Measurements from ENCODE around the gene MAP3K8. TPM values are rescaled to one million over a fixed set of nuclear protein-coding genes. Genes with fewer than 3 reads are reported as not detected.

MAP3K8 gene
- total RNA-seq, 1 donor from 2014 or later = 7.0 TPM

DNA sequence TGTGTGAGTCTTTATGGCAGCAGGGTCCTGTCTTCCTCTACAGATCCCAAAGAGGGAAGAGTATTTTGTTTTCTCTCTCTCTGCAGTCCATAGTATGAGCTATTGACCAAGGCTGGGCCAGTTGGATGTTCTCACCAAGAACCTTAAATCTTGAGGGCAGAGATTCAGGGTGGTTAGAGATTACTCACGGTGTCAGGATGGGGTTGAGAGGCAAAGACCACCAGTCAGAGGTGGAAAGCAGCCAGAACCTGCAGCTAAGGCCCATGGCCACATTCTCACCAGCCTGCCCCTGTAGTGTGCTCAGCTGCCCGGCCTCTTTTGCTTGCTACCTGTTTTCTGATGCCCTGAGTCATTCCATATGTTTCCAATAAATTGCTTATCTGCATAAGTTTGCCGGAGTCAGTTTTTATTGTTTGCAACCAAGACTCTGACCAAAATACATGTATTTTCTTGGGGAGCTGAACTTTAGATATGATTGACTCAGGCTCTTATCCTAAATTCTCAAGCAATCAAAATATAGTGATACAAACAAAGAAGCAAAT, 67.0 kb downstream of the MAP3K8 start:
- no peak for DNase-seq
- H3K27ac ChIP-seq (replicated peaks) = no peak overlapping the region

DNA sequence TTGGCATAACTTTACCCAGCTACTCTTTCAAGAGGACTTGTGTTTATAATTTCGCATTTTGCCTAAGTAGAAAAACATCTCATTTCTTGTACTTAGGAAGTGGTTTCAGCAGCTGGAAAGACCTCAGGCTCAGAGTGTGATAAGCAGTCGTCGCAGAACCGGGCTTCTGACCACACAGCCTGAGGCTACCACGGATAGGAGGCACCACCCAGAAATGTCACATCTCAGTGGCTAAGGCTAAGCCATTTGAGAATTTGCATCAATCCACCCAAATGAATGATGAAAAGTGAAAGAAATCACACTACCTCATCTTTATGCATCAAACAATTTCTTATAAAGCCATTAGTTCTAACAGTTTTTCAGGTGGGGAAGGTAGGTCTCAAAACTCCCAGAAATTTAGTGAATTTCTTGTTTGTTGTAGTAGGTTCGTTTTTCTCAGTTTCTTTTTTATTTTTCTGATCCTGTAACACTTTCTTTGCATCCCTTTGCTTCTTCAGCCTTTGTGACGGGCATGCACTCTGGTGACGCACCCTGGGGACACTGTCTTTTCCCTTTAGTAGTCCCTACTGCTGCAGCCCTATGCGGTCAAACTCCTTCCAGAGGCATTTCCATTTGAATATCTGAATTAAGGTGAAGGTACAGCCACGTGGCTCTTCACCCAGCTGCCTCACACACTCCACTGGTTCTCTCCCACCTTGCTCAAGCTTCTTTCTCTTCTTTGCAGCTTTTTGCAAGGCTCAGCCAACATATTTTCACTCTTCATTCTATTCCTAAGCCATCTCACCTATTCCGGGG, 68.5 kb downstream of the MAP3K8 start:
- DNase-seq = no peak
- Histone ChIP-seq H3K36me3 (no peaks in the 10 kb centered on the region), H3K4me3 (no peak overlapping the region), H3K27me3 (ENCODE audit: low read depth) (peaks cover 9% of the 10 kb centered on the region), H3K27ac (replicated peaks) (no peak overlapping the region), H3K9me3 (replicated peaks) (no peaks in the 10 kb centered on the region), H3K4me1 (no peaks in the 10 kb centered on the region)
- TF ChIP-seq, protein P1, sequence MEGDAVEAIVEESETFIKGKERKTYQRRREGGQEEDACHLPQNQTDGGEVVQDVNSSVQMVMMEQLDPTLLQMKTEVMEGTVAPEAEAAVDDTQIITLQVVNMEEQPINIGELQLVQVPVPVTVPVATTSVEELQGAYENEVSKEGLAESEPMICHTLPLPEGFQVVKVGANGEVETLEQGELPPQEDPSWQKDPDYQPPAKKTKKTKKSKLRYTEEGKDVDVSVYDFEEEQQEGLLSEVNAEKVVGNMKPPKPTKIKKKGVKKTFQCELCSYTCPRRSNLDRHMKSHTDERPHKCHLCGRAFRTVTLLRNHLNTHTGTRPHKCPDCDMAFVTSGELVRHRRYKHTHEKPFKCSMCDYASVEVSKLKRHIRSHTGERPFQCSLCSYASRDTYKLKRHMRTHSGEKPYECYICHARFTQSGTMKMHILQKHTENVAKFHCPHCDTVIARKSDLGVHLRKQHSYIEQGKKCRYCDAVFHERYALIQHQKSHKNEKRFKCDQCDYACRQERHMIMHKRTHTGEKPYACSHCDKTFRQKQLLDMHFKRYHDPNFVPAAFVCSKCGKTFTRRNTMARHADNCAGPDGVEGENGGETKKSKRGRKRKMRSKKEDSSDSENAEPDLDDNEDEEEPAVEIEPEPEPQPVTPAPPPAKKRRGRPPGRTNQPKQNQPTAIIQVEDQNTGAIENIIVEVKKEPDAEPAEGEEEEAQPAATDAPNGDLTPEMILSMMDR (IDR thresholded peaks at IDR 0.05; ENCODE audit: borderline replicate concordance) = no peak
- intact Hi-C loops (cut with micrococcal nuclease) = no loop called here

More for the DNA sequence above, 67.0 kb downstream of the MAP3K8 start:
- H3K4me1 ChIP-seq = no peaks in the 10 kb centered on the region
- peaks cover 9% of the 10 kb centered on the region for H3K27me3 ChIP-seq (ENCODE audit: low read depth)
- no peaks in the 10 kb centered on the region for H3K36me3 ChIP-seq
- intact Hi-C loops (cut with micrococcal nuclease) = no loop called here
- TF ChIP-seq, protein P1 (IDR thresholded peaks at IDR 0.05; ENCODE audit: borderline replicate concordance) = no peak
- H3K9me3 ChIP-seq (replicated peaks) = no peaks in the 10 kb centered on the region
- no peak overlapping the region for H3K4me3 ChIP-seq

DNA sequence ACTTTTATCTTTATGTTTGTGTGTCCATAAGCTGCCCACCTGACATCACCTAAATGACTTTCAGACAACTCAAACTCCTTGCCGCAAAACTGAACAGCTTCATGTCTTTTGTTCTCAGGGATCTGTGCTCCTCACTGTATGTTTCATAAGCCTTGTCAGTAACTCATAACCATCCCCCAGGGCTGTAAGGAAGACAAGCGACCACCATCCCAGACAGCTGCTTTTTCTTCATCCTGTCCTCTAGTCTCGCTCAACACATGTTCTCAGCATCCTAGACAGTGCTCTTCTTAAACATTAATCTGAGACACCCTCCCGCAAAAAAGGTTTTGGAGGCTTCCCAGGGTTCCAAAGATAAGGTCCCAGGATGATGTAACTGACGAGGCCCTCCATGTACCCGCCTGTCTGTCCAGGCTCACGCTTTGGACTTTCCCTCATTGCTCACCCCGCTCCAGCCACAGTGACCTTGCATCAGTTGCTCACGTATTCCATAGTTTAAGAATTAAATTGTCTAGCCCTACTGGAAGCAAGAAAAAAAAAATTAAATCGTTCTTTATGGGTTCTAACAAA, 69.8 kb downstream of the MAP3K8 start:
- Histone ChIP-seq H3K4me3 (no peak overlapping the region), H3K9me3 (replicated peaks) (no peaks in the 10 kb centered on the region), H3K36me3 (no peaks in the 10 kb centered on the region), H3K27ac (replicated peaks) (no peak overlapping the region), H3K27me3 (ENCODE audit: low read depth) (peaks cover 9% of the 10 kb centered on the region), H3K4me1 (no peaks in the 10 kb centered on the region)
- TF ChIP-seq, protein P1 (IDR thresholded peaks at IDR 0.05; ENCODE audit: borderline replicate concordance) = no peak
- no peak for DNase-seq
- intact Hi-C loops (cut with micrococcal nuclease) = no loop called here

DNA sequence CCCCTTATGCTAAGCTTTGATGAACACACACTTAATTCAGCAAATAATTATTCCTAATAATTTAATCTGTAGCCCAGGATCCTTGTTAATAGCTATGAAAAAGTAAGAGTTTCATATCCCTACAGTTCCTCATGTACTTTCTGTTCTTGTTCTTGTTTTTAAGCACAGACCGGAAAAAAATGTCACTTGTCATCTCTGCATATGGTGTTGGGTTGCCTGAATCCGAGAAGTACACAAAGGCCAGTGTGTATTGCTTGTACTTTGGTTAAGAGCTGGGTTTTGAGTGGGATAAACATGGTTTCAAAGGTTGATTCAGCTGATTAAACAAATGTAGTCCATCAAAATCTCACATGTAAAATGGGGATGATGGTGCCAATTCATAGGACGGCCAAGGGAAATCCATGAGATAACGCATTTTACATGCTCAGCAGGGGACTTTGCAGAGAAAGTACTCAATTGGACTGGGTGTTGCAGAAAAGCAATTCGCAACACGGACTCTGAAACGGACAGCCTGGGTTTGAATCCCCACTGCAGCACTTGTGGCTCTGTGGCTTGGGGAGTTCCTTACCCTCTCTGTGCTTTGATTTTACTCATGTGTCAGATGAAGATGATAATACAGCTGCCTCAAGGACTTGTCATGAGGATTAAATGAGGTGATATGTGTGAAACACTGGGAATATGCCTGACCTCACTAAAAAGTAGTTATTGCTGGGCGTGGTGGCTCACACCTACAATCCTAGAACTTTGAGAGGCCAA, 71.7 kb downstream of the MAP3K8 start:
- Histone ChIP-seq H3K36me3 (no peaks in the 10 kb centered on the region), H3K4me3 (no peak overlapping the region), H3K9me3 (replicated peaks) (no peaks in the 10 kb centered on the region), H3K27me3 (ENCODE audit: low read depth) (peaks cover 9% of the 10 kb centered on the region), H3K4me1 (peaks cover 1% of the 10 kb centered on the region), H3K27ac (replicated peaks) (peak overlapping the region; percentile 23)
- TF ChIP-seq, protein P1 (IDR thresholded peaks at IDR 0.05; ENCODE audit: borderline replicate concordance) = no peak
- no peak for DNase-seq
- intact Hi-C loops (cut with micrococcal nuclease) = no loop called here

DNA sequence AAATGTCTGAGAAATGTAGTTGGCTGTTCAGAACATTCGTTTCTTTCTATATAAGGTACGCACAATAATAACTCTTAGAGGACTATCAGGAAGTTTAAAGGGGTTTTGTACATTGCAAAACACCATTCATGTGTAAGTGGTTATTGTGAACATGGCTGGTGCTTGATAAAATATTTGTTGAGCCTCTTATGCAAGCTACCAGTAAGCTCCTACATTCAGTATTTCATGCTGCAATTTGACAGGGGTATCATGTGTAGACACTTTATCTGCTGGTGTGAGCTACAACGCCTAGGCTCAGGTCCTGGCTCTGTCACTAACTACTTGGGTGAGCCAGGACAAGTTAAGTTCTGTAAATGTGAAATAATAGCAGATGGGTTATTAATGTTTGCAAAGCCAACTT, 75.5 kb downstream of the MAP3K8 start:
- Histone ChIP-seq H3K4me1 (peaks cover 3% of the 10 kb centered on the region), H3K4me3 (no peak overlapping the region), H3K36me3 (no peaks in the 10 kb centered on the region), H3K27me3 (ENCODE audit: low read depth) (peaks cover 3% of the 10 kb centered on the region), H3K9me3 (replicated peaks) (no peaks in the 10 kb centered on the region), H3K27ac (replicated peaks) (no peak overlapping the region)
- DNase-seq = no peak
- intact Hi-C loops (cut with micrococcal nuclease) = no loop called here
- TF ChIP-seq, protein P1 (IDR thresholded peaks at IDR 0.05; ENCODE audit: borderline replicate concordance) = no peak

Measured in left ventricle myocardium inferior (tissue), 1 donor.